ENCODE data around the gene PILRA. TPM values are rescaled to one million over a fixed set of nuclear protein-coding genes. Genes with fewer than 3 reads are reported as not detected.

The PILRA gene
- total RNA-seq, 1 experiment from 2014 or later = 3.2 TPM

DNA sequence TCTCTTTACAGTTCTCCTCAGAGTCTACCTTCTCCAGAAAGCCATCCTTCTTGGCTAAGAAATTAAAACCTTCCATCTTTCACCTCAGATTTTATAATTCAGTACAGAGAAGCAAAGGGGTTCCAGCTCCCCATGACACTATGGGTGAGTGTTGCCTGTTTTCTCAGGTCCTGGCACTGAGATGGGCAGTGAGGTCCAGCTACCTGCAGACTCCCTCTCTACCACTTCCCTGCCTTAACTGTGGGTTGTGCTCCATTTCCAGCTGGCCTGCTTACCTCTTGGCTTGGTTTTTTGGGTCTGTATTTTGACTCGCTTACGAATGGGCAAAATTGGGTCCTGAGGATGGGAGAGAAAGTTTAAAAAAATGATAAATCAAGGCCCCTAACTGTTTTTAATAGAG lies 29.0 kb downstream of the PILRA start:
- H3K18ac ChIP-seq (ENCODE audit: insufficient read length, low read depth, low read length) = no peak overlapping the region
- Mint-ChIP-seq H3K36me3 (ENCODE audit: insufficient read depth in 1 of 3, low read depth in 3 of 3) (no peaks in the 10 kb centered on the region), H3K4me1 (peaks cover 13 to 26% of the 10 kb centered on the region in 2 experiments; a peak in 3 of 4 replicates), H3K27ac (no peak overlapping the region), H3K27me3 (ENCODE audit: low read depth) (peaks cover 53% of the 10 kb centered on the region), H3K9me3 (no peaks in the 10 kb centered on the region), H3K4me3 (no peak overlapping the region)
- H2BK120ac ChIP-seq (ENCODE audit: low read depth, low read length, poor library complexity, severe bottlenecking) = no peak overlapping the region
- no peaks in the 10 kb centered on the region for H3K79me2 ChIP-seq (ENCODE audit: insufficient read depth, low read length)
- no CpG with 5 or more reads among the region's 2 CpGs for WGBS (ENCODE audit: extremely low coverage, insufficient read length, low lambda C conversion rate)
- H2AFZ ChIP-seq (ENCODE audit: low read length) = no peak overlapping the region
- H4K8ac ChIP-seq (replicated peaks; ENCODE audit: insufficient read length, low read depth, low read length) = no peak overlapping the region
- no peak overlapping the region for H3T11ph ChIP-seq (ENCODE audit: low read length)
- H3K4me1 ChIP-seq (ENCODE audit: insufficient read depth, low read length) = no peaks in the 10 kb centered on the region
- H4K5ac ChIP-seq (ENCODE audit: insufficient read length, low read depth, low read length) = no peak overlapping the region
- H3K23ac ChIP-seq (ENCODE audit: insufficient read length, low read depth, low read length) = no peak overlapping the region
- no peaks in the 10 kb centered on the region for H3K79me1 ChIP-seq (ENCODE audit: insufficient read depth, low read depth, low read length, poor library complexity, severe bottlenecking)
- H3K27me3 ChIP-seq (ENCODE audit: insufficient read depth, low read length) = no peaks in the 10 kb centered on the region
- H3K9me3 ChIP-seq (ENCODE audit: control insufficient read depth, low read depth, low read length) = no peaks in the 10 kb centered on the region
- TF ChIP-seq CTCF (conservative IDR thresholded peaks at IDR 0.05) = no peak
- H3K14ac ChIP-seq (ENCODE audit: insufficient read depth, low read length) = no peak overlapping the region
- no peak overlapping the region for H2BK20ac ChIP-seq (ENCODE audit: low read depth, low read length, poor library complexity, severe bottlenecking)
- no peaks in the 10 kb centered on the region for H4K20me1 ChIP-seq (ENCODE audit: control insufficient read depth, insufficient read depth, insufficient read length)
- no peak overlapping the region for H4K91ac ChIP-seq (ENCODE audit: insufficient read length, low read depth, low read length)
- no peak overlapping the region for H3K56ac ChIP-seq (ENCODE audit: insufficient read length, low read depth, low read length)
- DNase-seq = no peak
- H2BK12ac ChIP-seq (ENCODE audit: insufficient read length, low read depth, low read length) = no peak overlapping the region
- peaks cover 2% of the 10 kb centered on the region for H3K23me2 ChIP-seq (ENCODE audit: insufficient read length, low read depth, low read length, poor library complexity, severe bottlenecking)
- no peak overlapping the region for H2AK5ac ChIP-seq (ENCODE audit: insufficient read length, low read length)
- H2BK5ac ChIP-seq (ENCODE audit: insufficient read length, low read length) = no peak overlapping the region
- no peak overlapping the region for H3K9ac ChIP-seq (ENCODE audit: extremely low read depth, insufficient read length, low read length)
- H2BK15ac ChIP-seq (ENCODE audit: low read depth, low read length) = no peak overlapping the region
- H3K27ac ChIP-seq (ENCODE audit: insufficient read length, low read depth, low read length) = no peak overlapping the region
- no peak overlapping the region for H3K4me2 ChIP-seq (ENCODE audit: insufficient read depth, insufficient read length, low read length)
- H3K4ac ChIP-seq (ENCODE audit: low read depth, low read length) = no peak overlapping the region

All from H9 (cell line).